PC-3 (cell line): Measurements from ENCODE around the gene SLC4A5.

Source experiments
- EZH2 ChIP-seq: fragments of 300-600 bp; sonication (generic); IDR thresholded peaks from one replicate; pipeline ENCODE4 v1.6.1; 2017; ENCODE audit warnings: antibody characterized with exemption, mild to moderate bottlenecking, low read length; ENCODE audit not compliant: unreplicated experiment
- TF ChIP-seq, protein P1 (sequence below): fragments of 300-600 bp; sonication (generic); conservative IDR thresholded peaks from 2 replicates; pipeline ENCODE4 v1.5.1; 2017; ENCODE audit warnings: antibody characterized with exemption, low read depth, mild to moderate bottlenecking, low read length

DNA sequence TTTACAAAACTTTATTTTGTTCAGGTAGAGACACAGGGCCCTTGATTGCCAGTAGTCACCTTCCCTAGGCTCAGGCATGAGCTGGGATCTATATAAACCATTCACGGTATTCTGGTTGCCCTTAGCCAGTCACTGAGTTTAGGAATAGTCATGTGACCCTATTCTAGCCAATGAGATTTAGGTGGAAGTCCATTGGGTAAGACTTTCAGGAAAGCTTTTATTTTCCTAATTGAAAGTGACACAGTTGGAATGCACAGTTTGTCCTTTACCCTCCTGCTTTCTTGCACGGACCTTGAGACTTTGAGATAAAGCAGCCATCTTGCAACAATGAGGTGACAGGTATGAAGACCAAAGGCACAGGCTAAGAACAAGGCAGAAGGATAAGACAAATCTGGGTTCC is 21.5 kb downstream of the SLC4A5 start:
- TF ChIP-seq, protein P1, sequence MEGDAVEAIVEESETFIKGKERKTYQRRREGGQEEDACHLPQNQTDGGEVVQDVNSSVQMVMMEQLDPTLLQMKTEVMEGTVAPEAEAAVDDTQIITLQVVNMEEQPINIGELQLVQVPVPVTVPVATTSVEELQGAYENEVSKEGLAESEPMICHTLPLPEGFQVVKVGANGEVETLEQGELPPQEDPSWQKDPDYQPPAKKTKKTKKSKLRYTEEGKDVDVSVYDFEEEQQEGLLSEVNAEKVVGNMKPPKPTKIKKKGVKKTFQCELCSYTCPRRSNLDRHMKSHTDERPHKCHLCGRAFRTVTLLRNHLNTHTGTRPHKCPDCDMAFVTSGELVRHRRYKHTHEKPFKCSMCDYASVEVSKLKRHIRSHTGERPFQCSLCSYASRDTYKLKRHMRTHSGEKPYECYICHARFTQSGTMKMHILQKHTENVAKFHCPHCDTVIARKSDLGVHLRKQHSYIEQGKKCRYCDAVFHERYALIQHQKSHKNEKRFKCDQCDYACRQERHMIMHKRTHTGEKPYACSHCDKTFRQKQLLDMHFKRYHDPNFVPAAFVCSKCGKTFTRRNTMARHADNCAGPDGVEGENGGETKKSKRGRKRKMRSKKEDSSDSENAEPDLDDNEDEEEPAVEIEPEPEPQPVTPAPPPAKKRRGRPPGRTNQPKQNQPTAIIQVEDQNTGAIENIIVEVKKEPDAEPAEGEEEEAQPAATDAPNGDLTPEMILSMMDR, result no peak
- no peak for TF ChIP-seq EZH2
